ENCODE results near the gene PRSS2.

DNA sequence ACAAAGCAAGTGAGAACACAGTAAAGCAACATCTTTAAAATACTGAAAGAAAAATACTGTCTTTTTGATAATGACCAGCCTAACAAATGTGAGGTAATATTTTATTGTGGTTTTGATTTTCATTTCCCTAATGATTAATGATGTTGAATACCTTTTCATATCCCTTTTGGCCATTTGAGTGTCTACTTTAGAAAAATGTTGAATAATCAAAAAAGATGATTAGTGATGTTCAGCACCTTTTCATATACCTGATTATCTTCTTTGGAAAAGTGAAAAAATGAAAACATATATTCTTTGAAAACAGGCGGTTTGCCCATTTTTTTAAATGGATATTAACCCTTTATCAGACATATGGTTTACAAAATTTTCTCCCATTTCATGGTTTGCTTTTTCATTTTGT is 51.9 kb downstream of the PRSS2 start:
- TF ChIP-seq, protein P1, sequence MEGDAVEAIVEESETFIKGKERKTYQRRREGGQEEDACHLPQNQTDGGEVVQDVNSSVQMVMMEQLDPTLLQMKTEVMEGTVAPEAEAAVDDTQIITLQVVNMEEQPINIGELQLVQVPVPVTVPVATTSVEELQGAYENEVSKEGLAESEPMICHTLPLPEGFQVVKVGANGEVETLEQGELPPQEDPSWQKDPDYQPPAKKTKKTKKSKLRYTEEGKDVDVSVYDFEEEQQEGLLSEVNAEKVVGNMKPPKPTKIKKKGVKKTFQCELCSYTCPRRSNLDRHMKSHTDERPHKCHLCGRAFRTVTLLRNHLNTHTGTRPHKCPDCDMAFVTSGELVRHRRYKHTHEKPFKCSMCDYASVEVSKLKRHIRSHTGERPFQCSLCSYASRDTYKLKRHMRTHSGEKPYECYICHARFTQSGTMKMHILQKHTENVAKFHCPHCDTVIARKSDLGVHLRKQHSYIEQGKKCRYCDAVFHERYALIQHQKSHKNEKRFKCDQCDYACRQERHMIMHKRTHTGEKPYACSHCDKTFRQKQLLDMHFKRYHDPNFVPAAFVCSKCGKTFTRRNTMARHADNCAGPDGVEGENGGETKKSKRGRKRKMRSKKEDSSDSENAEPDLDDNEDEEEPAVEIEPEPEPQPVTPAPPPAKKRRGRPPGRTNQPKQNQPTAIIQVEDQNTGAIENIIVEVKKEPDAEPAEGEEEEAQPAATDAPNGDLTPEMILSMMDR (conservative IDR thresholded peaks at IDR 0.05; ENCODE audit: low read depth, low read length) = no peak
- no peak for TF ChIP-seq EZH2 (IDR thresholded peaks at IDR 0.05; ENCODE audit: low read length, unreplicated experiment)
- no peak for TF ChIP-seq EZH2phosphoT487 (IDR thresholded peaks at IDR 0.05; ENCODE audit: borderline replicate concordance, low read length)
